ENCODE data around the gene LHX5.

Gene LHX5

GRCh38 chr12:113462998-113463745 lies 8.5 kb downstream of the LHX5 start:
- DNase-seq (ENCODE audit: low read depth), result no peak
- H3K4me3 ChIP-seq (ENCODE audit: control insufficient read depth, low read depth, low read length), result no peak overlapping the region
- TF ChIP-seq, protein P1, sequence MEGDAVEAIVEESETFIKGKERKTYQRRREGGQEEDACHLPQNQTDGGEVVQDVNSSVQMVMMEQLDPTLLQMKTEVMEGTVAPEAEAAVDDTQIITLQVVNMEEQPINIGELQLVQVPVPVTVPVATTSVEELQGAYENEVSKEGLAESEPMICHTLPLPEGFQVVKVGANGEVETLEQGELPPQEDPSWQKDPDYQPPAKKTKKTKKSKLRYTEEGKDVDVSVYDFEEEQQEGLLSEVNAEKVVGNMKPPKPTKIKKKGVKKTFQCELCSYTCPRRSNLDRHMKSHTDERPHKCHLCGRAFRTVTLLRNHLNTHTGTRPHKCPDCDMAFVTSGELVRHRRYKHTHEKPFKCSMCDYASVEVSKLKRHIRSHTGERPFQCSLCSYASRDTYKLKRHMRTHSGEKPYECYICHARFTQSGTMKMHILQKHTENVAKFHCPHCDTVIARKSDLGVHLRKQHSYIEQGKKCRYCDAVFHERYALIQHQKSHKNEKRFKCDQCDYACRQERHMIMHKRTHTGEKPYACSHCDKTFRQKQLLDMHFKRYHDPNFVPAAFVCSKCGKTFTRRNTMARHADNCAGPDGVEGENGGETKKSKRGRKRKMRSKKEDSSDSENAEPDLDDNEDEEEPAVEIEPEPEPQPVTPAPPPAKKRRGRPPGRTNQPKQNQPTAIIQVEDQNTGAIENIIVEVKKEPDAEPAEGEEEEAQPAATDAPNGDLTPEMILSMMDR (IDR thresholded peaks at IDR 0.05; ENCODE audit: control insufficient read depth, insufficient read depth, low read depth, low read length, missing control alignments), result no peak

DNA sequence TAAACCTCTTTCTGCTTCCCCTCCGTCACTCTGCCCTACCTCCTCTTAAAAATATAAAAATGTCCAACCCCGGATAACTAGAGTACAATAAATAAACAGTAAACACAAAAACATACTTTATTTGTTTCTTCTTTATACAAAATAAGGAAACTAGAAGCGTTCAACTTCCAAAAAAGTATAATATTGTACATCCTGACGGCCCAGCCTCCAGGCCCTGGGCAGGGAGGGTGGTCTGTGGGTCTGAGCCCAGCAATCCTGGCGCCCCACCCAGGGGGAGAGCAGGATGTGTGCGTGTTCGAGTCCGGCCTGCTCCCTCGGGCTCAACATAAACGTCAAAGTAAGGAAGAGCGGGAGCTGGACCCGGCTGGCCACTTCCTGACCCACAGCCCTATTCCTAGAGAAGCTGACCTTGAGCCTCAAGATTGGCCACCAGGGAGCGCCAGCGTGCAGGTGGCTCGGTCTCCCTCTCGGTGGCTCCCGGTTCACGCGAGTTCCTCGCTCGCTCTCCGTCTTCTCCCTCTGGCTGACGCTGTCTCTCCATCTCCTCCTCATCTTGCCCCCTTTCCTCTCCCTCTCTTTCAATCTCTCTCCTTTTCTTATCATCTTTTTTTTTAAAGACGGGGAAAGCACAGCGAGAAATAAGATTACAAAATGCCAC lies 9.4 kb downstream of the LHX5 start:
- peak; percentile 24 for DNase-seq (ENCODE audit: low read depth)
- no peak overlapping the region; the same call in 1 of the 2 replicates for H3K4me3 ChIP-seq (ENCODE audit: control insufficient read depth, low read depth, low read length)
- TF ChIP-seq, protein P1 (IDR thresholded peaks at IDR 0.05; ENCODE audit: control insufficient read depth, insufficient read depth, low read depth, low read length, missing control alignments), result peak; percentile 96

DNA sequence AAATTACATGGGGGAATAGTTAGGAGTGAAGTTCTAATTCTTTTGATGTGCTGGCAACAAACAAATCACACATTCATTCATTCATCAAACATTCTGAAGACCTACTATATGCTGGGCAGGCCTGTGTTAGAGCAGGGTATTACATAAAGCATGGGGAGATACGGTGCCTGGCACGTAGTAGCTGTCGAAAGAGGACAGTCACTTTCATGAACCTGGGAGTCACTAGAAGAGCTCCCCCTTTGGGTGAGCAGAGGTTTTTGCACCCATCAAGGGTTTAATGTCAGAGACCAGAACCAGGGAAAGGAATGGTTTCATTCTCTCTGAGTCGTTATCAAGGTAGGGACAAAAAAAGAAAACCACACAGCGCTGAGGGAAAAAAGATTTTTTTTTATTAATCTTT lies 10.0 kb downstream of the LHX5 start:
- TF ChIP-seq, protein P1 (IDR thresholded peaks at IDR 0.05; ENCODE audit: control insufficient read depth, insufficient read depth, low read depth, low read length, missing control alignments), result peak; percentile 59
- H3K4me3 ChIP-seq (ENCODE audit: control insufficient read depth, low read depth, low read length), result no peak overlapping the region

GRCh38 chr12:113459981-113460380 lies 11.7 kb downstream of the LHX5 start:
- TF ChIP-seq, protein P1 (IDR thresholded peaks at IDR 0.05; ENCODE audit: control insufficient read depth, insufficient read depth, low read depth, low read length, missing control alignments), result no peak
- DNase-seq (ENCODE audit: low read depth), result no peak
- no peak overlapping the region for H3K4me3 ChIP-seq (ENCODE audit: control insufficient read depth, low read depth, low read length)

More for the DNA sequence above, 10.0 kb downstream of the LHX5 start:
- DNase-seq (ENCODE audit: low read depth), result no peak

DNA sequence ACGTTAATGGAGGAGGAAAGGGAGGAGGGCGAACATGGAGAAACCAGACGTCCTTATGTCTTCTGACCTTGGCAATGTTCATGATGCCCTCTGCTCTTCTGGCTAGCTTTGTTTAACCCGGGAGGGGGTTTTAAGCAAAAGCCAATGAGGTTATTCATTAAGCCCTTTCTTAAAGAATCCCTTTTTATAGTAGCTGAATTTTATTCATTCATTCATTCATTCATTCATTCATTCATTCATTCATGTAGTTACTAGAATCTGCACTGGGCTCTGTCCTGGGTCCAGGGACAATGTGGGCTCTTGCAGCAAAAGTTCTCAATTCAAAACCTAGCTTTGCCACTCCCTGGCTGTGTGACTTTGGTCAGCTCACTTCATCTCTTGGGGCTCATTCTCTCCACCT lies 14.0 kb downstream of the LHX5 start:
- no peak for DNase-seq (ENCODE audit: low read depth)

GRCh38 chr12:113457185-113457584 lies 14.5 kb downstream of the LHX5 start:
- no peak overlapping the region for H3K4me3 ChIP-seq (ENCODE audit: control insufficient read depth, low read depth, low read length)
- no peak for DNase-seq (ENCODE audit: low read depth)
- TF ChIP-seq, protein P1 (IDR thresholded peaks at IDR 0.05; ENCODE audit: control insufficient read depth, insufficient read depth, low read depth, low read length, missing control alignments), result no peak

More for the DNA sequence above, 14.0 kb downstream of the LHX5 start:
- TF ChIP-seq, protein P1 (IDR thresholded peaks at IDR 0.05; ENCODE audit: control insufficient read depth, insufficient read depth, low read depth, low read length, missing control alignments), result no peak
- no peak overlapping the region for H3K4me3 ChIP-seq (ENCODE audit: control insufficient read depth, low read depth, low read length)
